GM19043 (cell line): ENCODE results near the gene ZDHHC22.

ENCODE experiments used
- ATAC-seq: cut with Tn5 transposase; IDR thresholded peaks from one replicate; pipeline ENCODE4 v1.9.1; 2021; ENCODE audit warnings: low read depth; ENCODE audit not compliant: unreplicated experiment

Gene ZDHHC22

DNA sequence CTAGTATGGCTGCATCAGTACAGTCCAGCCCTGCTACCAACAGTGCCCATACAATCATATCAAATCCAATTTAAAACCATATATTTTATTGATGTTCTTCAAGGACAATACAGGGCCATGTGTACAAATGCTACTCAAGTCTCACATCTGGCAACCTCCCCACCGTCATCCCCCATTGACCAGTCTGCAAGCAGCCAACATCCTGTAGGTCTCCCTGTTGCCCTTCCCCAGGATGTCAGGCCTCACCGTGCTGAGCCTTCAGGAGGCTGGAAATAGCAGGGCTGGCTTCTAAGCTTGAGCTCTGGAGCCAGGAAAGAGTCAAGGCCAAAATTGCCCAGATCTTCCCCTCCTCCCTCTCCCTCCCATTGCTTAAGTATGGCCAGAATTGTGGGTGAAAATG, 10.4 kb downstream of the ZDHHC22 start:
- ATAC-seq: no peak

DNA sequence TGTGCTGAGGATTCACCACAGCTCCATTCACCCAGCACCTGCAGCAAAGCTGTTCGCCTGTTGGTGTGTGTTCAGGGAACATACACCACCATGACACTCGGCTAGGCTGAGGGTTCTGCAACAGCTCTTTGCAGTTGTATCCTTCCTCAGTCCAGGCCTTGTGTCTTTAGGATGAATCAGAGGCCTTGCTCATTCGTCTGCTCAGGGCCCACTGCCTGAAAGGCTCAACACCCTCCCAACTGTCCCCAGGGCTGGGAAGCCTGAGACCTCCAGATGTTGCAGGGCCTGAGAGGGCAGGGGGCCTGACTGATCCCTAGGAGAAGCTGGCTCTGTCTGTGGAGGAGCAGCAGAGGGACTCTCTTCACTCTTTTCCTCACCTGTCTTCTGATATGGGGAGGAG, 11.2 kb downstream of the ZDHHC22 start:
- ATAC-seq: no peak

DNA sequence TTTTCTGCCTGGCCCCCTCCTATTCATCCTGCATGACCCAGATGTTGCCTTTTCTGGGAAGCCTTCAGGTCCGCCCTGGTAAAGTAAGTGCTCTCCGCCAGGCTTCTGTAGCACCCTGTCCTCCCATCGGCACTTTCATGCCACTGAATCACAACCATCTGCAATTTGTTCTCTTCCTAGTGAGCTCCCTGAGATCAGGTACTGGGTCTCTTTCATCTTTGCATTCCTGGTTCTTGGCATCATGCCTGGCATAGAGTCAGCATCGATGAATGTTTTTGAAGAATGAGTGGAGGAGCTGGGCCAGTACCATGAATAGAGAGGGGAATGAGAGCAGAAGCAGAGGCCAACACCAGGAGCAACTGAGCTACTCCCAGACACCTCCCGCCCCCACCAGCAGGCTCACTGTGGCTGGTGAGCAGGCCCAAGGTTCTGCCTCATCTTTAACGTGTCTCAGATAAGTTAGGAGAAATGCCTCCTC, 13.1 kb downstream of the ZDHHC22 start:
- no peak for ATAC-seq

GRCh38 chr14:77126461-77126990, 15.1 kb downstream of the ZDHHC22 start:
- ATAC-seq: no peak

GRCh38 chr14:77125823-77126325, 15.7 kb downstream of the ZDHHC22 start:
- no peak for ATAC-seq

GRCh38 chr14:77125281-77125801, 16.2 kb downstream of the ZDHHC22 start:
- no peak for ATAC-seq

- no peak for ATAC-seq
These were observed 17.0 kb downstream of the ZDHHC22 start for GRCh38 chr14:77124345-77125280.

- no peak for ATAC-seq
These were observed 17.9 kb downstream of the ZDHHC22 start for GRCh38 chr14:77123381-77124325.

- ATAC-seq: no peak
These were observed 19.0 kb downstream of the ZDHHC22 start for GRCh38 chr14:77122526-77123125.

DNA sequence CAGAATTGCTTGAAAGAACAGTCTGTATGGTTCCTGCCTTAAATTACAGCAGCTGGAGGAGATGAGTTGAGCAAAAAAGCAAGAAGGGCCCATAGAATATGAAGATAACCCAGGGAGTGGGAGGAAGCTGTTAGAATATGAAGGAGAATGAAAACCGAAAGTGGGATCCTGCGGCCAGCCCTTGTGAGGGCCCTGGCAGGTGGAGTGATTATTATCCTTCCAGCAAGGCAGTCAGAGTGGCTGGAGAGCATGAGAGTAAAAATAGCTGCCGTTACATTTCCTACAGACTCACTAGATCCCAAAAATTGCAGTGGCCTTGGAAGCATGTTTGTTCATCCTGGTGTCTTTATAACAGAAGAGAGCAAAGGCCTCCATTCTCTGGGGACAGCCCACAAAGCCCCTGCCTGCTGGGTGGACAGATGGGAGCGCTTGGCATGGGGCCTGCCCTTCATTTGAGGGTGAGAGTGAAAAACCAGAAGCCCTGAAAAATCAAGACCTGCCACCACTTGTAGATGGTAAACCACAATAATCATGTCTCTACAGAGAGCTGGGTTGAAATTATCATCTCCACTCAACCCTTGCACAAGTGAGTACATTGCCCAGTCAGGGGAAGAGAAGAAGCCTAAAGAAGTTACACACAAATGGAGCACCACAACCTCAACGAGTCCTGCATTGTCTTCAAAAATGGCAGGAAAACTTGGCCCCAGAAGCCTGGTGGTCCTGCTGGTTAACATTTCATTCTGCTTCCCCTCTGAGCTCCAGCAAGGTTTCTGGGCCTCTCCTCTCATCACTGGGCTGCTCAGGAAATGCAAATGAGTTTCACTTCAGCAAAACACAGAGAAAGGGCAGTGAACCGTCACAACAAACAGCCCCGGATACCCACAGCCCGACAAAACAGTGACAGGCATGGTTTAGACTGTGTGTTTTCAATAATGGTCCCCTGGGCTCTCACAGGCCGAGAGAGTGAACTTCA, 20.5 kb downstream of the ZDHHC22 start:
- peak; percentile 87 for ATAC-seq

DNA sequence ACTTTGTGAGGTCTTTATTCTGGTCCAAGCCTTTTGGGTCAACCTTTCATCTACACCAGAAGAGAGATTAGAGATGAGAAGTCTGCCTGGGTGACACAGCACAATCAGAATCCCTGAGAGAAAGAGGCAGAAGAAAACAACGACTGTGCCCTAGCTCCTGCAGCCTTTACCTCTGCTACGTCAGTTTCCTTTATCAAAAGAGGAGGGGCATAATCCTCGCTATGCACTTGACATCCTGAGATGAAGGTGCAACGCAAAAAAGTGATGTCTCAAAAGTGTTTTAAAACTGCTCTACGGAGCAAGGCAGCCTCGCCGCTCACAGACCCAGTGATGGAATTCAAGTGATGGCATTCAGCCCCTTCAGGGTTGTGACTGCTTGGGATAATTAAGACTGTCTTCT, 21.7 kb downstream of the ZDHHC22 start:
- no peak for ATAC-seq

DNA sequence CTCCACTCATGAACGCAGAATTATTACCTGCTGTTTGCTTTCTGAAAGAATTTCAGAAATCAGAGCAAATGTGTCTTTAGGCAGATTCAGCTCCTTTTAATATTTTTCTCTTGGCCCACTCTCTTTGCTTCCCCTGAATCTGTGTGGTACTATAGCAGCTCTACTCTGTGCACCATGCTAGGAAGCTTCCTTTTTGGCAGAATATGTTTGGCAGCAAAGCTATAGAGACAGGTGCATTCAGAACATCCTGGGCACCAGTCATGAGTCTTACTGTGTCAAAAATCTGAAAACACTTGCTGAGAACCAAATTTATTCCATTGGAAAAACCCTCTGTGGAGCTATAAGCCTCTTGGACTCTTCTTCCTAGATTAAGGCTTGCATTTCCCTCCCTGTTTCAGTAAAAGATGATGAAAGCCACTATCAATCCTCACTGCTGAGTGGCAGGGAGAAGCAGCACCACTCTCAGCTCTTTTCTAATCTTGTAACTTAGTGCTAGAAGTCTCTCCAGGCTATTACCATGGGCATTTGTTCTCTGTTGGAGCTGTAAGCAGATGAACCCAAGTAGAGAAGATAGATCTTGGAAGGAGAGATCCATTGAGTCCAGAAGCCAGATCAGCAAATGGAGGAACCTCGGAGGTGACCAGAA, 25.3 kb downstream of the ZDHHC22 start:
- no peak for ATAC-seq

DNA sequence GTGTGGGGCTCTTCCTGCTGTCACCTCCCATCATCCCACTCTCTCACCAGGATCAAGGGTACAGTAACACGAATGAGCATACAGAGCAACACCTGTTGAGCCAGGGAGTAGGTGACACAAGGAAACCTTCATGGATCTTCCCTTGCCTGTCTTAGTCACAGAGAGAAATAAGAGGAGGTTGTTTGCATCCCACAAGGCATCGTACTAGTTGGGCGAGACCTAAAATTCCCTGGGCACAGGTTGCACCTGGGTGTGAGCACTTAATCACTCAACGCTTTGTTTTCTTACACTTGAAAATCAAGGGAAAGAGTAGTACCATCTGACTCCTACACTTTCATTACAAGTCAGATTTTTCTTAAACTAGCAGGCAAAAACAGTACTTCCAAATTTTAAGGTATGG, 27.0 kb downstream of the ZDHHC22 start:
- ATAC-seq: no peak

GRCh38 chr14:77113644-77114043, 27.9 kb downstream of the ZDHHC22 start:
- no peak for ATAC-seq

- ATAC-seq: no peak
These were observed 30.6 kb downstream of the ZDHHC22 start for GRCh38 chr14:77111021-77111420.

DNA sequence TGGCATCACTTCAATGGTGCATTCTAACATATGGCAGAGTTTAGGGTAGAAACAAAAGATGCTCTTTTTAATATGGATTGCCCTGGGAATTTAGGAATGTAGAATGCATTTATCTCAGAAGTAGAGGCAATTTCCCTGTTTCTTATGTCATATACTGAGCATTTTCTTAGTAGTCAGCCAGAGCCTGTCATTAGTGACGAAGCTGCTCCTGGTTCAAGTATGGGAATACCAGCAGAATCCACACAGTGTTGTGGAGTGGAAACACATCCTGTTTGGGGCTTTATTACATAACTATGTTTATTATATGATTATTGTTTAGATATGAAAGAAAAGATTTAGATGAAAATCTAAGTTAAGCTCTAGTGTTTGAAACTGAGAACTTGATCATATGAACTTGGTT, 31.3 kb downstream of the ZDHHC22 start:
- ATAC-seq: no peak

- ATAC-seq: no peak
These were observed 31.9 kb downstream of the ZDHHC22 start for GRCh38 chr14:77109656-77110055.

DNA sequence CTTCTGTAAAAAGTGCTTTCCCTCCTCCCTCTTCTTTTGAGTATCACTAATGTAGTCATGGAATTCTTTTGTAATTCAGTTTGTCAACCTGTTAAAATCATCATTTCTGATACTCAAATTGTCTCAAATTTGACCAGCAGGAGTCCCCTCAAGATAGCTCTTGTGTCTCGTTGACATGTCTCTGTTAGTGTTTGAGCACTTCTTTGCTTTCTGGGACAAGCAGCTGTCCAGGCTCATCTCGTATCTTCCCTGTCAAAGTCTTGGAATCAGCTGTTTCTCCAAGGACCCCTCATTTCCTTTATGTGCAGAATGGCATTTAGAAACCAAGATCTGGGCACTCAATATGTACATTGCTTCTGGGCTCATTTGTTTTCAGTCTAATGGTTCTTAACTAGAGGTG, 32.8 kb downstream of the ZDHHC22 start:
- ATAC-seq: no peak
